ENCODE data around the gene ARMCX2. TPM values are rescaled to one million over a fixed set of nuclear protein-coding genes. Genes with fewer than 3 reads are reported as not detected.

Gene ARMCX2
- total and polyA plus RNA-seq, 10 of the 15 experiments (the other 5 are each of a cell fraction or from before 2014, with no cell fraction given) = 0.26 to 25.5 (median 11.6) TPM

DNA sequence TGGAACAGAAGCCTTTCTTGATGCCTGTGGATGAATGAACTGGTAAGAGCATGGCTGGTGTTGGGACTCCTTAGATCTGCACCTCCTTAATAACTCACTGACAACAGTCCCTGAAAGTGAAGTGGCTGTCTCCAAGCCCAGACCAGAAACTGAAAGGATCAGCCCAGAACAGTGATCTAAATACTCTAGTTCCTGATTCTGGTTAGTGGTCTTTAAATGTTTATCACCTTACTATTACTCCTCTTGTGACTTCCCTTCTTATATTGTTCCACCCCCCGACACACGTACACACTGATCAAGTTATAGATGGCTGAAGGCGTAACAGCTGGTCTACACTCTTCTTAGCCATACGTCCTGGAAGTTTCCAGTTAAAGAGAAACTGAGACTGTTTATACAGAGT is 33.8 kb upstream of the ARMCX2 start:
- POLR2A ChIA-PET = no interaction called here
- WGBS (ENCODE audit: insufficient coverage, insufficient replicate concordance, low lambda C conversion rate, missing lambda C conversion rate) = 36% methylated on average over 4 of the region's 4 CpGs
- ATAC-seq (peak; percentile 53), FAIRE-seq (no peak), DNase-seq (ENCODE audit: low read depth, low spot score) (no peak)
- CTCF ChIA-PET = interaction anchor here (1.0 kb wide), 1 partner anchor 10 kb away, joined by 3 read pairs; no protein-coding TSS in a partner anchor
- RAD21 ChIA-PET (ENCODE audit: unreplicated experiment) = no interaction called here
- BruUV-seq (replicated peaks) = no TSS peak
- Histone ChIP-seq H3K79me2 (ENCODE audit: control insufficient read depth, insufficient read depth, low read length) (no peaks in the 10 kb centered on the region), H2AFZ (ENCODE audit: control insufficient read depth, low read depth, low read length) (no peak overlapping the region), H3K36me3 (ENCODE audit: control insufficient read depth in 2 of 2, insufficient read depth in 2 of 2, low read length in 1 of 2) (no peaks in the 10 kb centered on the region), H3K9me3 (replicated peaks; ENCODE audit: control insufficient read depth, insufficient read depth, low read length) (no peaks in the 10 kb centered on the region), H3K4me3 (no peak overlapping the region), H3K9ac (ENCODE audit: control insufficient read depth, insufficient read depth, low read length) (no peak overlapping the region), H3K4me1 (ENCODE audit: control insufficient read depth, insufficient read depth, low read length) (no peaks in the 10 kb centered on the region), H3K4me2 (ENCODE audit: control insufficient read depth, insufficient read depth) (no peak overlapping the region; the same call in 1 of the 2 replicates), H3K27ac (ENCODE audit: control insufficient read depth, insufficient read depth) (no peak overlapping the region), H3K27me3 (replicated peaks in 1 of 2; ENCODE audit: control insufficient read depth in 2 of 2, insufficient read depth in 2 of 2, low read length in 1 of 2) (no peaks in the 10 kb centered on the region), H4K20me1 (ENCODE audit: control insufficient read depth, insufficient read depth) (no peaks in the 10 kb centered on the region)
- SMC1A ChIA-PET (ENCODE audit: uncharacterized antibody, unreplicated experiment) = interaction anchor here (1.0 to 1.7 kb wide), 2 partner anchors 10 to 98 kb away, joined by 3 to 7 read pairs; no protein-coding TSS in a partner anchor
- in situ Hi-C loops (cut with MboI) = no loop called here
- TF ChIP-seq BACH1 (IDR thresholded peaks at IDR 0.05; ENCODE audit: borderline replicate concordance) = no peak
- TF ChIP-seq CHD4 (IDR thresholded peaks at IDR 0.05) = no peak
- no peak for TF ChIP-seq IRF4 (IDR thresholded peaks at IDR 0.05; ENCODE audit: low read depth, low read length)
- no peak for TF ChIP-seq RB1 (IDR thresholded peaks at IDR 0.05; ENCODE audit: borderline replicate concordance)
- no peak for TF ChIP-seq BHLHE40 (IDR thresholded peaks at IDR 0.05; ENCODE audit: borderline replicate concordance in 1 of 2, low read depth in 2 of 2, low read length in 1 of 2)
- no peak for TF ChIP-seq PRDM15 (CRISPR knock-in tag; IDR thresholded peaks at IDR 0.05)
- no peak for TF ChIP-seq CHD1 (IDR thresholded peaks at IDR 0.05; ENCODE audit: low read depth, low read length)
- no peak for TF ChIP-seq STAT1 (conservative IDR thresholded peaks at IDR 0.05)
- TF ChIP-seq PAX8 (IDR thresholded peaks at IDR 0.05) = no peak
- TF ChIP-seq HDAC6 (IDR thresholded peaks at IDR 0.05; ENCODE audit: unreplicated experiment) = no peak
- intact Hi-C loops (cut with micrococcal nuclease; ENCODE audit: unreplicated experiment) = no loop called here
